Iris pigment epithelial cell (primary cell): ENCODE results near the gene NAALADL2.

ENCODE experiments used
- DNase-seq: peaks from one replicate; pipeline ENCODE4 v3.0.0-alpha.2; 2011; ENCODE audit warnings: low read depth

The NAALADL2 gene

DNA sequence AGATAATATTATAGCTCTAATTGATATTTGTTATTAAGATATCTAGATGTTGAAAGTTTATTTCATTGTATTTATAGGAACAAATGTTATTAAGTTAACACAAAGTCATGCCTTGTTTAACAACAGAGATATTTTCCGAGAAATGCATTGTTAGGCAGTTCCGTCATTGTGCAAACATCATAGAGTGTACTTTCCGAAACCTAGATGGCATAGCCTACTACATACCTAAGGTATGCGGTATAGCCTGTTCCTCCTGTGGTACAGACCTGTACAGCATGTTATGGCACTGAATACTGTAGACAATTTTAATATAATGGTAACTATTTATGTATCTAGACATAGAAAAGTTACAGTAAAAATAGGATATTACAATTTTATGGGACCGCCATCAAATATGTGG is 114.3 kb downstream of the NAALADL2 start:
- DNase-seq, result no peak

DNA sequence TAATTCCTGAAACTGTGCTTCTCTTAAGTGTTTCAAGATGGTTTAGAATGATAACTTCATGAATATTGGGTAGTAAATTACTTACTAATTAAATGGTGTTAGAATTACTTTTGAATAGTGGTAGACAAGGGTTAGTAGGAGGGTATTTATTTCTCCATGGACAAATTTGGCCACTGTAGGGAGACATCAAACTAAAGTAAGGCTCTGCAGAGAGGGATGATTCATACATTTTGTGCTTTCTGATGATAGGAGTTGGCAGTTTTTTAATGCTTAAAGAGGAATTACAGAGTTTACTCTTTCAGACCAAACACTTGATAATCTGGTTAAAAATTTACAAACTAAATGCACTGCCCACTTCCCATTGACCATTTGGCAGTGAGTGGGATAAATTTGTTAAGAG is 127.6 kb downstream of the NAALADL2 start:
- peak; percentile 46 for DNase-seq

DNA sequence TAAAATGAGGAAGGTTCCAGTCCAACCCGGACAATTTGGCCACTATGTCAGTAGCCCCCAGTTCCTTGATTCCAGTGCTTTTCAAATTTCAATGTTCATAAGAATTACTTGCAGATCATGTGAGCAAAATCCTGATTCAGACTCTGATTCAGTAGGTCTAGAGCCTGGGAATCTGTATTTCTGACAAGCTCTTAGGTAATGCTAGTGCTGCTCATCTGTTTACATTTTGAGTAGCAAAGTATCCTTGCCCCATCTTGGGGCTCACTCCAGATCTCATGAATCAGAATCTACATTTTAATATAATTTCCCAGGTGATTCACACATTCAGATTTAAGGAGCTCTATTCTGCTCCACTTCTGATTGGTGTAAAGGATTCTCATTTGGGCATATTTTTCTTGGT is 142.0 kb downstream of the NAALADL2 start:
- peak; percentile 29 for DNase-seq

DNA sequence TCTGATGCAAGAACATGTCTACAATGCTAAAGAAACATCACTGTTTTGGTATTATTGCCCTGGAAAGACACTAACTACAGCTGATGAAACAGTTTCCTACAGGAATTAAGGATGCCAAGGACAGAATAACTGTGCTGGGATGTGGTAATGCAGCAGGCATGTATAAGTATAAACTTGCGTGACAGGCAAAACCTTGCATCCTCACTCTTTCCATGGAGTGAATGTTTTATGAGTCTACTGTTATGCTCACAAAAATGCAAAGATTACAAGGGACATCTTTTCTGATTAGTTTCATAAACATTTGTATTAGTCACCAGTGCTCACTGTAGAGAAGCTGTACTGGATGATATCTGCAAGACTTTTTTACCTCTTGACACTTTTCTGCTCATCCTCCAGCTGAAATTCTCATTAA is 143.6 kb downstream of the NAALADL2 start:
- peak; percentile 98 for DNase-seq

DNA sequence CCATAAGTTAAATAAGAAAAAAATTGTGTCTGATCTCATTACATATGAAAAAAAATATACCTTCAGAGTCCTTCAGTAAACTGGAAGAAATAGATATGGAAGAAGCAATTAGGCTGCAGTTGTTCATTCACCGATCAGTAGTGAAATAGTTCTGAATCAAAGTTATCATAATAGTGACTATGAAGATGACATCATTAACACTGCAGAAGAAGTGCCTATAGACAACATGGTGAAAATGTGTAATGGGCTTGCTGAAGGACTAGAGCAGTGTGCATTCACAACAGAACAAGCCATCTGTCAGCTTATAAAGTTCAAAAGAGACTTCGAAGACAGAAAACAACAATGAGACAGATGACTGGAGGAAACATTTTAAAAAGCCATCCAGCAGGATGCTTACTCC is 144.5 kb downstream of the NAALADL2 start:
- DNase-seq, result no peak

DNA sequence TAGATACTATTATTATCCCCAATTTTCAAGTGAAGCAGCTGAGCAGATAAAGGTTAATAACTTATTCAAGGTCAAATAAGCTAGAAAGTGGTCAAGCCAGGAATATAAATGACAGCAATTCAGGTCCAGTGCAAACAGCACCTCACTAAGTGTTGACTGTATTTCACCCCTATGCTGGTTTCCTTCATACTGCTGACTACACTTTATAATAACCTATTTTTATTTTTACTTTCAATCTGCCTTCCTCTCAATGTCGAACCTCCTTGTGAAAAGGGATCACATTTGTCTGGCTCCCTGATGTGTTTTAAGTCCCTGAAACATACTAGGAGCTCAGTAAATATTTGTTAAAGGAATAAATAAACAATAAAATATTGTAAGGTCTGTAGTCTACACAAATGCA is 146.1 kb downstream of the NAALADL2 start:
- no peak for DNase-seq

DNA sequence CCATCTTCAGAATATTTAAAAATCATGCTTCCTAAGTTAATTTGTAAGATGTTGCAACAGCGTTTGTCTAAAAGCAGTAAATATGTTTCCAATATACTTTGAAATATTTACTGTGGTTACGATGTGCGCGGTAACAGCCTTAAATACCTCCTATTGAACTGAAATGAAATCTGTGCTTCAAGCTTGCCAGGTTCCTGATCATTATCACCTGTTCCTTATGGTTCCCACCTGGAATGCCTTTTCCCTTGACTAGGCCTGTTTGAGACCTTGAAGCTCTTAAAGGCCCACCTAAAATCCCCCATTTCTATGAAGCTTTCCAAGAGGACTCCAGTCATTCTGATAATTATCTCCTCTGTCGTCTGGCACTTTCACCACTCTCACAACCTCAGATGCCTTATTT is 146.7 kb downstream of the NAALADL2 start:
- no peak for DNase-seq

DNA sequence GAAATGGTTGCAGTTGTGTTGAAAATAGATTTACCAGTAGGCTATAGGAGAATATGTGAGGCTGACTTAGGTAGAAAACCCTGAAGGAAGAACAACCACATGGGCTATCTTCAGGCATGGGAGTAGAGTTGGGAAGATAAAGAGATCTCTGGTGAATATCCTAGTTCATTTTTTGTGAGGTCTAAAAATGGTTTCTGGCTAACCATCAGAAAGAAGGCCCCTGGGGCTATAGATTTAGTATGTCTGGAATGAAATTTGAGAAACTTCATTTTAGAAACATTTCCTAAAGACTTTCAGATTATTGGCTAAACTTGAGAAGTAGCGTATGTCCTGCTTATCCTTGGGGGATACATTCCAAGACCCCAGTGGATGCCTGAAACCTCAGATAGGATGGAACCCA is 148.2 kb downstream of the NAALADL2 start:
- DNase-seq, result no peak

DNA sequence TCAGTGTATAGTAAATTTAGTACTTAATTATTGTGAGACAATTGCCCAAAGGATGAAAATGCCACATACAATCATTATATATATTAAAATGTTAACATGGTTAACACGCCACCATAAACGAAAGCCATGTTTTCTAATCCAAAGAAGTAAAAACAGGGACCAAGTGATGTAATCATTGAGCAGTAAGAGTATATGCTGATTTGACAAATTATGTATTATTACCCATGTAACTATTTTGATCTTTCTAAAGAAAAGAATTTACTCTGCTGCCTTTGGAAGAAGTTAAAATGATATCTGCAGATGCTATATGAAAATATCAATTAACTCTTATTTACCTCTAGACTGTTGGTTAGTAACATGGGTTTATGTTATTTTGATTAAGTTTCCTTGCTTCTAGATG is 150.2 kb downstream of the NAALADL2 start:
- DNase-seq, result no peak

DNA sequence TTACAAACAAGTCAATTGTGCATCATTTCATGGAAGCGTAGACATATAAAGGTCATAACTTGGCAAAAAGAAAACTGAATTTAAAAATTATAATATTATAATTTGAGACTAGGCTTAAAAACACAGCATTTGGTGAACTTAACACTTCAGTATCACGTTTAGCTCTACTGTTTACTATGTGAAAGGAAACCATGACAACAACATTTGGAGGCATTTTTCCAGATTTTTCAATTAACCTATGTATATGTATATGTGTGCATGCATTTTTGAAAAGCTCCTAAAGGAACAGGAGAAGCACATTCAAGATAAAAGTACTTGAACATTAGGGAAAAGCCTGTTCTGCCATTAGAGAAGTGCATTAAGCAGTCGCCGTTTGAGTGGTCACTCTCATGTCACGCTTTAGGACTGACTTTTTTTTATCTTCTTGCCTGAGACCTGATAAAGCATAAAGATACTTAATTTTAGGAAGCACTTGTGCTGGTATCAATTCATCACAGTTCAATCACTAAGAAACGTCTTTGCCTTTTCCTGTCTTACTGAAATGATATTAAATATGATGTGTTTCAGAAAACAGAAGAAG is 156.0 kb downstream of the NAALADL2 start:
- no peak for DNase-seq

DNA sequence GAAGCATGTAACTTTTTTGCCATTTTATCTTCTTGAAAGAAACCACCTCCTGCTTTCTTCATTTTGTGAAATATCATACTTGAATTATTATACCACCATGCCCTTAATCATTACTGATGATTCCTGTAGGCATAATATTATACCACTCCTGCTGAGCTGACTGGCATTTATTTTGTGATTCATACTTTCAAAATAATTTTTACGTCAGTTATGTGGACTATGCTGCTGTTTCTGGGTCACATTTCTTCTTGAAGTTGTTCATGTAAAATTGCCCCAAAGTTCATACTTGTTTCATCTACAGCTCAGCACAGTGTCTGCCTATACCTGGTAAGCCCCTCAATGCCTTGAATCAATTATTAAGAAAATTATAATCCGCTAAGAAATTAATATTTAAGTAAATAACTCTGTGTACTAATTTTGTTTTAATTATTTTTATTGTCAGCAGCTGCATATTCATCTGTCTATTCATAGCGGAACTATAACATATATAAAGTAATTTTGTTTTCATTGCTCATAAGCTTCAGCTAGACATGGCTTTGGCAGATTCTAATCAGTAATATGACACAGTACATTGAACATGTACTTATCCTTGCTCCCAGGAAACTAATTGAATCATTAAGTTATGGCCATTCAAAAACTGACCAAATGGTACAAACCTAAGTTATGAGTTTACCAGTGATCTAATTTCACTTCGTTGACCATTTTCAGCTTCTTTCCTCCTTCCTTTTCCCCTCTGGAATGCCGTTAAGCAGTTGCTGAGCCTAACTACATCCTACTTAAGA is 160.0 kb downstream of the NAALADL2 start:
- DNase-seq, result no peak

DNA sequence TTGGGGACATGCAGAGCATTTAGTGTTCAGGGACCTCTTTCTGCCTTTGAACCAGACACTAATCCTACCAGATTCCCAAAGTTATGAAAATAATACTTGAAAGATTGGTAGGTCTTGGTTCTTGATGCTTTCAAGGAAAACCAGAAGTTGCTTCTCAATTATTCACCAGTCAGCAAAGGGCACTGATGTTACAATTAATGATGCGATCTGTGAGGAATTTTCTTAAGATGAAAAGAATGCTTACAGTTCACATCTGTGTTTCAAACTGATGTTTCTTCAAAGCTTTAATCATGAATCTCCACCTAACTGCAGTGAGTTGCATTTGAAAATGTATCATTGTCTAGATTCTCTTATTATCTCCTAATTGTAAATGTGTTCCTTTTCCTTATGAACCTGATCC is 161.0 kb downstream of the NAALADL2 start:
- peak; percentile 46 for DNase-seq

DNA sequence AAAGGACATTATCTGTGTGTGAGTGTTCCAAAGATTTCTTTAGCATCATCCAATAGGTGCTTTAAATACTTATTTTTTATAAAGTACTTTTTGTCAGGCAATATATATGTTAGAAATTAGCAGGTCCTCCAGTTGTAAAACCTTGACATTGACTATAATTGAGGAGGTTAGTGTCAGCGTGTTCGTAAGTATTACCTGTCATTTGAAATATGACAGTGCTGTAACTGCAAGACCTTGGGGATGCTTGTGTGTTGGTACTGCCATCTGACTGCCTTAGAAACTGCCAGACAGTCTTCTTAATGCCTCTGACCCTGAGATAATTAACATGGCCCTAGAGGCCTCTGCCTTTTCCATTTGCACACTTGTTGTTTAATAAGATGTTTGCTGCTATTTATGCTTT is 170.7 kb downstream of the NAALADL2 start:
- no peak for DNase-seq

DNA sequence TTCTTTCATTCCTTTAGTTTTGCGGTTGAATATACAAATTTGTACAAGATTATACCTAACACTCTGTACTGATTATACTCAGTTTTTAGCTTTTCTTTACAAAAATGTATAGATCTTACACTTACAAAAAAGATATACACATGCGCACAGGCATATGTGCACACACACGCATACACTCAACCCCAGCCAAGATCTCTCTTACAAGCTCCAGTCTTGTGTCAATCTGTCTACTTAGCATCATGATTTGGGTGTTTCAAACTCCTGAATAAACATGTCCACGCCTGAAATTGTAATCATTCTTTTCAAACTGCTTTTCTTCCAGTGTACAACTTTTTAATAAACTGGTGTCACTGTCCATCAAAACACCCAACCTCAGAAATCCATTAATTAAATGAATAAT is 180.7 kb downstream of the NAALADL2 start:
- no peak for DNase-seq

DNA sequence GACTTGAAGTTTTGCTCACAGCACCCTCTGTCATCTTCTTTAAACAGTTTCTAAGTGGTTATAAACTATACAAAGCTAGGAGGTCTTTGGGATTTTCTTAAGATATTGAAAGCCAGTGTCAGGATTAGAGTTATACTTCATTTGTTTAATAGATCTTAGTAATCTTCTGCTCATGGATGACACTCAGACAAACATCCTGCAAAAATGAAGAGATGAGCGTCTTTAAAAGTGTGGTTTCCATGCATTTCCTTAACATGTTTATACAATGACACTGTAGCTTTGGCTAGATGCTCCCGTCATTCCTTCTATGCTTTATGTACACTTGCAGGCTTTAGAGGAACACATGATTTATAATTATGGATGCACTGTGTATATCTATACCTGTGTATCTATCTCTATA is 182.2 kb downstream of the NAALADL2 start:
- peak; percentile 33 for DNase-seq

DNA sequence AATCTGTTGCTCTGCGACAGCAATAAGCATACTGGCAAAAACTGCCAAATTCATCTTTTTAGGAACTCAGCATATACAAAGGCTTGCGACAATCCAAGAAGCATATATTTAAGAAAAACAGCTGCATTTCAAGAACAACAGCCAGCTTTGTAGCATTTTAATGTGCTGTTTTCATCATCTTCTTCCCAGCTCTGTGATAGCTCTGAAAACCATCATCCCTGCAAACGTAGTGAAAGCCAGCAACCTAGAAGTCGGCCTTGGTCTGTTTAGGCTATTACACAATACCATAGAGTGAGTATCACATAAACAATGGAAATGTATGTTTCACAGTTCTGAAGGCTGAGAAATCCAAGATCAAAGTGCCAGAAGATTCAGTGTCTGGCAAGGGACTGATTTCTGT is 187.5 kb downstream of the NAALADL2 start:
- DNase-seq, result peak; percentile 73

DNA sequence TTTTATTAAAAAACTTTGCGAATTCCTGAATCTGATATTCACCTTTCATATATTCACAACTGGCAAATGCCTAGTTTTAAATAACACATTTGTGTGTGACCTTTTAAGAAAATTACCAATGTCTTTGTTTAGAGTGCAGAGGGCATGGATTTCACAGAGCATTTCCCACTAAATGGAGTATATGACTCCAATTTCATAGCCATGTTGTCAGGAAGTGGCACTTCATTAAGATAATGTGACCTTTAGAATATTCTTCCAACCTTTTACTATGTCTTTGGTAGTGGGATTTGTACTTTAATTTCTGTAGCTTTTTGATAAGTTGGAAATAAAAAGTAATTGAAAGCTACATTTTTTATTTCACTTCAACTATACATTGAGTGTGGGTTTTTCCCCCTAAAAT is 188.7 kb downstream of the NAALADL2 start:
- no peak for DNase-seq

DNA sequence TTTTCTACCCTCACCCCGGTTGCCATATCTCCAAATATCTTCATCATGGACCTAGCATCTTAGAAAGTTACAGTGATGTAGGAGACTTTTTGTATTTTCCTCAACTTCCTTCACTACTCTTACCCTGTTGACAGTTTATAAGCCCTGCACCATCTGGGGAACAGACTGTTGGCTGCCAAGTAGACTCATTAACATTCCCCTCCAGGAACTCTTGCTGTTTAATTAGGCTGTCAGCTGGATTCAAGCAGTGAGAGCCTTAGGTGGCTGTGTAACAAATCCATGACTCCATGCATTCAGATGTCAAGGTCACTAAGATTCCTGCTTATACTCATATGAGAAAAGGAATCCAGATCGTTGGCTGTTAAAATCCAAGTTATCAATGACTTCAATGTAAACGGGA is 198.3 kb downstream of the NAALADL2 start:
- DNase-seq, result no peak

DNA sequence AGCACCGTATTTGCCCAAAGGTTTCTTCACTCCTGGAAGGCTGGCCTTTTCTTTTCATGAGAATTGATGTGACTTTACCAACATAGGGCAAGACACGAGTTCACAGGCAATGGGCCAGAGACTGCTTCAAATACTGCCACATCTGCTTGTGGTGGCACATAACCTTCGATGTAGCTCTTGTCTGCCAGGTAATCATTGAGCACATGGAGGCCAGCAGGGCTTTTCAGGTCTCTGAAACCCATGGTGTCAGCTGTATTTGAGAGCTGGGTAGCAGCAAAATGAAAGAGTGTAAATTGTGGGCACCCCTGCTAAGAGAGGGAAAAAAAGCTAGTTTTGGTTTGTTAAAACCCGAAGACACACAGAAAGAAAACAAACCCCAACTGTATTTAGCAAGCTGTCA is 200.7 kb downstream of the NAALADL2 start:
- DNase-seq, result no peak

DNA sequence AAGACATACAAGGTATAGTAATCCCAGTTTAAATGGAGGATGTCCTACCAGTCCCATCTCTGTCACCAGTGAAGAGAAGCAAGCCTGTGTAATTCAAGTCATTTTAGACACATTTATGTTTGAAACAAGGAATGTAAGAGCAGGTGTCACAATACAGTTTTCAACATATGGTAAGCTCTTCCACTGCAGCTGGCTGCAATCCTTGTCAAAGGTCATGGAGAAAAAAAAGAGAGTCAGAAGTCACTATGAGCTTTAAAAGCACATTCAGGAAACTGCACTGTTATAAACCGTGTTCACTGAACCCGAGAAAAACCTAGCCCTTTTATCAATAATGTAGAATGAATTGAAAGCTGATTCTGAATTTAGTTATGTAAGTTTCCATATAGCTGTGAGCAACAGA is 206.4 kb downstream of the NAALADL2 start:
- peak; percentile 19 for DNase-seq

DNA sequence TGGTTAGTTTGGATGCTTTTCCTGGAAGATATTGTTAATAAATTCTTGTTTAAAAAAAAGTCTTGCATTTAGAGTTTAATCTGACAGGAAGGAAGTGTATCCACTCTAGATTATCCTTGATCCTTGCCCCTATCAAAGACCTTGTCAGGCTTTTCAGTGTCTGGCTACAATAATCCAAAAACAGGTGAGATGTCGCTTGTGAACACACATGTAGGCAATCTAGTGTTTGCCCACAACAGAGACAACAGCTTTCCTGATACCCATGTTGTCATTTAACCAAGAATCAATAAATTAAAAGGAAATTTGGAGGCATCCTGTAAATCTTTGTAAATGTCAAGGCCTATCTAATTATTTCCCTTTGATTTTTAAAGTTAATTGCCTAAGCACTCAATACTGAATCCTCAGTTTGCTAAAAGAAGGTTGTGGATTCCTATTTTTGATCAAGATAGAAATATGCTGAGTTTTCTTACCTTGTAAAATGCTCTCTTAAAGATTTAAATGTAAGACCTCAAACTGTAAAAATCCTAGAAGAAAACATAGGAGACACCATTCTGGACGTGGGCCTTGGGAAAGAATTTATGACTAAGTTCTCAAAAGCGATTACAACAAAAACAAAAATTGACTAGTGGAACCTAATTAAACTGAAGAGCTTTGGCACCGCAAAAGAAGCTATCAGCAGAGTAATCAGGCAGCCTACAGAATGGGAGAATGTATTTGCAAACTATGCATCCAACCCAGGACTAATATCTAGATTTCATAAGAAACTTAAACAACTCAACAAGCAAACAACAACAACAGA is 207.7 kb downstream of the NAALADL2 start:
- DNase-seq, result no peak

DNA sequence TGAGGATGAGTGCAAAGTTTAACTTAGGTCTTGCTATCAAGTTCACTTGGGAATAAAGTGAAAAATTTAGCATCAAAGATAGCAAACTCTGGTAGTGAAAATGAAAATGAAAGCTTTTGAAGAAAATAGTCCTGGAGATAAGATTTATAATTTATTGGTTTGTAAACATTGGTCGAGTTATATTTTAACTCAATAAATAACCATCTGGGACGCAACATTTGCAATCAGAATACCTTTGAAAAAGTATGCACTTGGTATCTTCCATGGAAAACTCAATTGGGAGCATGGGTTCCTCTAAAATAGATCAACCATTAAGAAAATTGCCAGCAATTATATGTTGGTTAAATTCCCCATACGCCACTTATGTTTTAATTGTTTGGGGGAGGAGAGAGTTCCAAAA is 209.5 kb downstream of the NAALADL2 start:
- no peak for DNase-seq

DNA sequence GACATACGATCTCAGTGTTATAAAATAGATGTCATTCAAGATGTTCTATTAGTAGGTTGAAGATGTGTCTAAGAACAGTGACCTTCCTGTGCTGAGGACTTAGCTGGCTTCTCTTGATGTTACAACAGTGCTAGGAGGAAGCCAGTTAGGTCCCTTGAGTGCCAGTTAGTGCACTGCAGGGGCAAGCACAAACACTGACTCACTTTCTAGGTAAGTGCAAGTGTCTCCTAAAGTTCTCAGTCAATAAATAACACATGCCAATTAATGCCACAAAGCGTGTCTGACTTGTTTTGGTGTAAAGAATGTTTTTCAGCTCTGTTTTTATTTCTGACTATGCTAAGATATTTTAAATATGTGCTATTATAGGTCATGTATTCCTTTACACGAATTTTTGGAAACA is 211.8 kb downstream of the NAALADL2 start:
- no peak for DNase-seq
